Activated CD4-positive, alpha-beta T cell treated with anti-CD3 and anti-CD28 coated beads, Interleukin-2, Interleukin-4, amounts not matched to agents 100 ng/mL and 50 ng/mL, durations not matched to agents 16 hours and 8 hours (primary cell): Measurements from ENCODE around the gene SEC14L6.

Source experiments
- DNase-seq: peaks from one replicate; pipeline ENCODE4 v3.0.0-alpha.2; 2020; ENCODE audit warnings: low spot score

SEC14L6 gene

GRCh38 chr22:30535182-30535581 is 11.4 kb downstream of the SEC14L6 start:
- DNase-seq: no peak

DNA sequence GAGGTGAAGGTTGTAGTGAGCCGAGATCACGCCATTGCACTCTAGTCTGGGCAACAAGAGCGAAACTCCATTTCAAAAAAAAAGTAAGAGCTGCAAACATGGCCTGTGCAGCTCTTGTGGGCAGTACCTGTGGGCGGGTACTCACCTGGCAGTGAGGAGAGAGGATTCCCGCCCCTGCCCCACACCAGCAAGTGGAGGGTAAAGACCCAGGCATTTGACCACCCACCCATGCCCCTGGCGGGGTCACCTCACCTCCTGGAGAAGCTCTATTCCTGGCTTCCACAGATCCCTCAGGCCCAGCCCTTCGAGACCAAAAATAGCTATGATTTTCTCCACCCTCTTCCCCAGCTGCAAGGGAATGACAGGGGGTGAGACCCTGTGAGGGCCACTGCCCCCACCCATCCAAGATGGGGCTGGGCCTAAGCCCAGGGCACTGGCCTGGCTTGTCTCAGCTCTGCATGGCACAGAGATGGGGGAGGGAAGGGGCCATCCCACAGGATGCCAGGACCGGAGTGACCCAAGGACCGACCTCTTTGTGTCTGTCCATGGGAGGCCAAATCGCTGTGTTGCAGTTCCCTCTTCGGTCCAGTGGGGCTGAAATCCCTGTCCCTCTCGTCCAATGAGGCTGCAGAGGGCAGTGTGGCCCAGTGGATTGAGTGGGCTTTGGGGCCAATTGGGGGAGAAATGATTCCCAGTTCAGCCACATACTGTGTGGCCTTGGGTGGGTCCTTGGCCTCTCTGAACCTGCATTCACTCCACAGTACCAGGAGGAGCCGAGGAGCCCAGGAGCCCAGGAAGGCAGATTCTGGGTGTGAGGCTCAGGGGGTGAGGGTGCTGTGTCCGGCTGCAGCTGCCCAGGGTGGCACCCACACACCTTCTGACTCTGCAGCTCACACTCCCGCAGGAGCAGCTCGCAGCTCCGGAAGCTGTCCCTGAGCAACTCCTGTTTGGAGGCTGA is 14.6 kb downstream of the SEC14L6 start:
- DNase-seq: no peak

GRCh38 chr22:30526656-30527055 is 19.9 kb downstream of the SEC14L6 start:
- DNase-seq: no peak

DNA sequence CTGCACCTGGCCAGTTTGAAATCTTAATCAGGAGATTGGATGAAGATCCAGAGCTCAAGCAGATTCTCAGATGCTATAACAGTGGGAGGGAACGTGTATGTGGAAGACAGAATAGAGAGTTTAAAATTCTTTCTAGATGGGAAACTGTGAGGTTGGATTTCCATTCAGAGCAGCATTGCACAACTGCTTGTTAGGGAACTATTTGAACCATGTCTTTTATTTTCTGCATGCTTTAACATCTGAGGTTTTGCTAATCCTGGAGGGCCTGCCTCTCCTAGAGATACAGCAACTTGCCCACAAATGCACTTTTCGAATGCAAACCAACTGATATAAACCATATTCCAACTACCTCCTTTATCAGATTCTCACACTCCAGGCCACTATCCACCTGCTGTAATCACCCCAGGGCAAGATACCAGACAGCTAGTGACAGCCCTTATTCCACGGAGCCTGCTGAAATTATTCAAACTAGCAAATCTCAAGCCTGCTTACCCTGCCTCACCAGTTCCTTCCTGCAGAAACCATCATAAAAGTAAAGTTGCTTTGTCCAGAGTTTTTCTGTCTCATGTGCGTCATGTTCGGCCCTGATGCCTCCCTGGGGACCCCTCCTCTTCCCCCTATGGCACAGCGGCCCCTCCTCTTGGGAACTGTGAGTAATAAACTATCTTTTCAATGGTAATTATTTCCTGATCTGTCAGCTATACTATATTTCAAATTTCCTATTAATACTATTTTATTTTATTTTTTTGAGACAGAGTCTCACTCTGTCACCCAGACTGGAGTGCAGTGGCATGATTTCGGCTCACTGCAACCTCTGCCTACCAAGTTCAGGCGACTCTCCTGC is 22.7 kb downstream of the SEC14L6 start:
- no peak for DNase-seq

DNA sequence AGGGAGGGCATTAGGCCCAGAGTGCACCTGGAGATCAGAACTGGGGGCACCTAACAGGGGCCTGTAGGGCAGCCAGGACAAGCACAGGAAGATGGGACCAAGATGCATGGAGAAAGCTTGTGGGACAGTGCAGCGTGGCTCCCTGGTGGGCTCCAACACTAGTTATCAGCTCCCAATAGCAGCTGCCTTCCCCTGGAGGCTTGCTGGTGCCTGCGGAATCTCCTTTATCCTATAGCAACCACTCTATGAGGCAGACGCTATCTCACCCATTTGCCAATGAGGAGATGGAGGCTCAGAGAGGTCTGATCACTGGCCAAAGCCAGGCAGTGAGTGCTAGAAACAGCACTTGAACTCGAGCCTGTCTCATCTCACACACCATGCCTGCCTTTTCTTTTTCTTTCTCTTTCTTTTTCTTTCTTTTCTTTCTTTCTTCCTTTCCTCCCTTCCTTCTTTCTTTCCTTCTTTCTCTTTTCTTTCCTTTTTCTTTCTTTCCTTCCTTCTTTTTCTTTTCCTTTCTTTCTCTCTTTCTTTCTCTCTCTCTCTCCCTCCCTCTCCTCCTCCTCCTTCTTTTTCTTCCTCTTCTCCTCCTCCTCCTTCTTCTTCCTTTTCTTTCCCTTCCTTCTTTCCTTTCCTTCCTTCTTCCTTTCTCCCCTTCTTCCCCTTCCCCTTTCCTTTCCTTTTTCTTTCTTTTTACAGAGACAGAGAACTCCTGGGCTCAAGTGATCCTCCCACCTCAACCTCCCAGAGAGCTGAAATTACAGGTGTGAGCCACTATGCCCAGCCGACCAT is 25.0 kb downstream of the SEC14L6 start:
- DNase-seq: no peak

- DNase-seq: no peak
These were observed 26.6 kb downstream of the SEC14L6 start for GRCh38 chr22:30519842-30520425.

DNA sequence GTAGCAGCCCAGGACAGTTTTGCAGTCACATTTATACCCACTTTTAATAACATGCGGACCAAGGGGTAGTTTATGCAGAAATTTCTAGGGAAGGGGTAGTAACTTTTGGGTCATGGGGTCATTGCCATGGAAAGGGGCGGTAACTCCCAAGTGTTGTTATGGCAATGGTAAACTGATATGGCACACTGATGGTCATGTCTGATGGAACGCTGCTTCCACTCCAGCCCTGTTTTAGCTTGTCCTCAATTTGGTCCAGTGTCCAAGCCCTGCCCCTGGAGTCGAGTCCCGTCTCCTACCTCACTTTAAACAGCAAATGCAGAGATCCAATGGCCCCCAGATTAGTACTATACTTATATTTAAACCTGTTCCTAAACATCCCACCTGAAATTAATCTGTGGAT is 29.8 kb downstream of the SEC14L6 start:
- DNase-seq: no peak

GRCh38 chr22:30516273-30516672 is 30.3 kb downstream of the SEC14L6 start:
- no peak for DNase-seq

DNA sequence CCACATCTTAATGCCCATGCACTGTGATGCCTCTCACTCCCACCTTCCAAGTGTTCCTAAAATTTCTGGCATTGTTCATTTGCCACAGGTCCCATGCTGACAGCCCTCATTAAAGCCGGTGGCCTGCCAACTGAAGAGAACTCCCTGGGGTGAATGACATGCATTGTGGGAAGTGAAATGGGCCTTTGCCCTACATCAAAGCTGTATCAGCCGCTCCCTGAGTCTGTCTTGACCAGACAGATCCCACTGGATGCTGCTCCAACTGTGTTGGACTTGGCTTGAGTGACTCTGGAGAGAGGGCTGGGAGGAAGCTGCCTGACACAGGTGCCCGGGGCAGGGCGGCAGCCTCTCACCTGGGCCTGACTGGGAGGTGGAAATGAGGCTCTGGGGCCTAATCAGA is 32.3 kb downstream of the SEC14L6 start:
- DNase-seq: no peak

GRCh38 chr22:30513462-30513861 is 33.1 kb downstream of the SEC14L6 start:
- DNase-seq: no peak

DNA sequence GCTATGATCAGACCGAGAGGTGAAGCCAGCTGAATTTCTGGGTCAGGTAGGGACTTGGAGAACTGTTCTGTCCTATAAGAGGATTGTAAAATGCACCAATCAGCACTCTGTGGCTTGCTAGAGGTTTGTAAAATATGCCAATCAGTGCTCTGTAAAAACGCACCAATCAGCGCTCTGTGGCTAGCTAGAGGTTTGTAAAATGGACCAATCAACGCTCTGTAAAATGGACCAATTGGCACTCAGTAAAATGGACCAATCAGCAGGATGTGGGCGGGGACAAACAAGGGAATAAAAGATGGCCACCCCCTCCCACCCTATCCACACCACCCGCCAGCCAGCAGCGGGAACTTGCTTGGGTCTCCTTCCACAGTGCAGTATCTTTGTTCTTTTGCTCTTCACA is 34.6 kb downstream of the SEC14L6 start:
- DNase-seq: no peak

DNA sequence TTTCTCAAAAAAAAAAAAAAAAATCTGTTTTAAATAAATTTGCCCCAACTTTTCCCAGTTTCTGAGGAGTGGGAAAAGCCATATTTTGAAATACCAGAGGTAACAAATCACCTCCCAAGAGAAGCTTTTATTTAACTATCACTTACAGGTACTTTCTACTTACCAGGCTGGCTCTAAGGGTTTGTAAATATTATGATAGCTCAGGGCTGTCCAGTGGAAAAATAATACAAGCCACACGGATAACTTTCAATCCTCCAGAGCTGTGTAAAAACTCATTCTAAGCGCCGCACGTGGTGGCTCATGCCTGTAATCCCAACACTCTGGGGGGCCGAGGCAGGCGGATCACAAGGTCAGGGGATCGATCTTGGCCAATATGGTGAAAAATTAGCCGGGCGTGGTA is 35.4 kb downstream of the SEC14L6 start:
- no peak for DNase-seq

DNA sequence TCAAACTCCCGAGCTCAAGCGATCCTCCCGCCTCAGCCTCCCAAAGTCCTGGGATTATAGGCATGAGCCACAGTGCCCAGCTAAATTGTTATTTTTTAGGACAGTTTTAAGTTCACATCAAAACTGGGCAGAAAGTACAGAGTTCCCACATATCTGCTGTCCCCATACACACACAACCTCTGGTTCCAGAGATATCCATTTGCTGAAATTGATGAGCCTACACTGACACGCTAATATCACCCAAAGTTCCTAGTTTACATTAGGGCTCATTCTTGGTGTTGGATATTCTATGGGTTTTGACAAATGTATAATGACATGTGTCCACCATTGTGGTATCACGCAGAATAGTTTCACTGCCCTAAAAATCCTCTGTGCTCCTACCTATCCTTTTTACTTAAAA is 38.3 kb downstream of the SEC14L6 start:
- DNase-seq: no peak

GRCh38 chr22:30507670-30508069 is 38.9 kb downstream of the SEC14L6 start:
- no peak for DNase-seq

GRCh38 chr22:30506507-30506968 is 40.0 kb downstream of the SEC14L6 start:
- no peak for DNase-seq

- no peak for DNase-seq
These were observed 43.0 kb downstream of the SEC14L6 start for GRCh38 chr22:30503551-30503950.

DNA sequence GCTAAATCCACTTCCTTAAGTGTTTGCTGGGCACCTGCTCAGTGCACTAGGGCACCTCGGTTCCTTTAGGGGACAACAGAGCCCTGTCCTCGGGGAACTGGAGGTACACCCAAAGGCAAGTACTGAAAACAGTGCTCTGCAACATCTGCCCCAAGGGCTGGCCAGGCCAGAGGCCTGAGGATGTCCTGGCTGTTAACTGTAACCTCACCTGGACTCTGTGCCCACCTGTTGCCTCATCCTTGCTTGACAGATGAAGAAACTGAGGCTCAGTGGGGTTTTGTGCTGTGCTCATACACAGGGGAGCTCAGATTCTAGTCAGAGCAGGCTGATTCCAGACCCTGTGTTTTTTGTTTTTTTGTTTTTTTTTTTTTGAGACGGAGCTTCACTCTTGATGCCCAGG is 43.6 kb downstream of the SEC14L6 start:
- no peak for DNase-seq

DNA sequence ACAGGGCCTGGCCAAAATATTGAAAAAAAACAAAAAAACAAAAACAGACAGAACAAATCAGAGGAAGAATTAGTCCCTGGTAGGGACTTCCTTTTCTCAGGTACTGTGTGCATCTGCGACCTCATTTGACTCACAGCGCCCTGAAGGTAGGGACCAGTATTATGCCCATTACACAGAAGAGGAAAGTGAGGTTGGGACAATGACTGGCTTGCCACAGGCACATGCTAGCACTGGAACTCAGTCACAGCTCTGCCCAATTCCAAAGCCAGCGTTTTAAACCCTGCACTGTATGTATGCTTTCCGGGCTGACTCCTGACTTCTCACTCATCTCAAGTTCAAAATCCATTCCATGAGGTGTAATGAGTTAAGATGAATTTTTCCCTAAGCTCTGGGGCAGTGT is 44.4 kb downstream of the SEC14L6 start:
- no peak for DNase-seq

DNA sequence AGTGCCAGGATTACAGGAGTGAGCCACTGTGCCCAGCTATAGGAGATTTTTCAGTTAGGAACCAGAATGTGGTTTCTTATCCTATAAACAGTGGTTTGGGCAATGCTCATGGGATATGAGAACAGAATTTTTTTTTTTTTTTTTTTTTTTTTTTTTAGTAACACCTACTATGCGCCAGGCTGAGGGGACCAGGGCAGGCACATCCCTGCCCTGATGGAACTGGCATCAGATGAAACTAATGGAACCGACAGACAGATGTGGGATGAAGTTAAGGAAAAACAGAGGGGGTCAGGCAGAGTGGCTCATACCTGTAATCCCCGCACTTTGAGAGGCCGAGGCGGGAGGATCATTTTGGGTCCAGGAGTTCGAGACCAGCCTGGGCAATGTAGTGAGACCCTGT is 45.9 kb downstream of the SEC14L6 start:
- no peak for DNase-seq

DNA sequence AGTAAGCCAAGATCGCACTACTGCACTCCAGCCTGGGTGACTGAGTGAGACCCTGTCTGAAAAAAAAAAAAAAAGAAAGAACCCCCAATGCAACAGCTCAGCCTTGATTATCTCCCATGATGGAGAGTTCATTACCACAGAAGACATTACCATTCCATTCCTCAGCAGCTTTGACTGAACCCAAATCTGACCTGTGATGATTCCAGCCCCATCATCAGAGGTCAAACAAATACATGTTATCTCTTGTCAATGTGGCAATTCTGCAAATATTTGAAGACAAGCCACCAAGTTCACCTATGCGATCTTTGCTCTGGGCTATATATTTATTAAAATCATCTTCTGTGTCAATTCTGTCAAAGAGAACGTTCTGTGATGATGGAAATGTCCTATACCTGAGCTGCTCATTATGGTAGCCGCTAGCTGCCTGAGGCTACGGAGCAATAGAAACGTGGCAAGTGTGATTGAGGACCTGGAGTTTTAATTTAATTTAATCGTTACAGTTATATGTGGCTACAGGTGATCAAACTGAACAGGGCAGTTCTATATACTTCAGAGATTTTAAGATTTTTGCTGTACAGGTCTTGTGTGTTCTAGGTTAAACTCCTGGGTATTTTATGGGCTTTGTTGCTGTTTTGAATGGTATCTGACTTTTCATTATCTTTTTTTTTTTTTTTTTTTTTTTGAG is 48.9 kb downstream of the SEC14L6 start:
- DNase-seq: no peak
